SKM-1 treated with dmso at 0.1 percent for 144 hours (cell line): Measurements from ENCODE around the gene TK2.
"Not testable (repeated sequence)": the region's sequence is repeated elsewhere in the genome, so short reads cannot be mapped to it uniquely, and the experiment has no call there.

Experiments used
- DNase-seq: peaks from one replicate; lab custom pipeline; 2025; ENCODE audit not compliant: unreplicated experiment; lab: John Stamatoyannopoulos, UW

Gene TK2

GRCh38 chr16:66508248-66508913 lies 41.5 kb downstream of the TK2 start:
- no peak for DNase-seq

- DNase-seq, result no peak
Observed at GRCh38 chr16:66507731-66508239, 42.1 kb downstream of the TK2 start.

DNA sequence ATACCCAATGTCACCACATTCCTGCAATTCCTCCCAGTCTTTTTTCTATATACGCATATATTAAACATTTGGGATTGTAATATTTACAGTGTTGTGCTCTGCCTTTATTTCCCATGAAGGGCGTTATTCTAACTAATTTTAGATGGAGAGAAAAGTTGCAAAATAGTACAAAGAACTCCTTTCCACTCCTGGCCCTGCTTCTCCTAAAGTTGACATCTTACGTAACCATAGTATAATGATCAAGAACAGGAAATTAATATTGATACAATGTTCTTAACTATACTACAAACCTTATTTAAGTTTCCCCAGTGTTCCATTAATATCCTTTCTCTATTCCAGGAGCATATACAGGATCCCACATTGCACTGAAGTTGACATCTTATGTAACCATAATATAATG lies 46.3 kb downstream of the TK2 start:
- DNase-seq, result no peak

DNA sequence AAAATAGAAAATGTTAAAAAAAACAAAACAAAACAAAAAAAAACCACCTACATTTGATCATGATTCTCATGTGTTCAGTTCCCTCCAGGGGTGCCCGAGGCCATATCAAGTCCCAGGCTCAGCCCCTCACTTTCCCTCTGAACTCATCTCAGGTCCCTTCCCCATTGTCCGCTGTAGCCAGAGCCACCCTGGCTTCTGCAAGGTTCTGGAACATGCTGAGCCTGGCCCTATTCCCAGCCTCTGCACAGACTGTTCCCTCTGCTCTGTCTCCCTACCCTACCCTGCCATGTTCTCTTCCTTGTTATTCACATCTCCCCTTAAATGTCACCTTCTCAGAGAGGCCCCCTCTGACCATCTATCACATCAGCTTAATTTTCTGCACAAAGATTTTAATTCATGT lies 46.9 kb downstream of the TK2 start:
- no peak for DNase-seq

DNA sequence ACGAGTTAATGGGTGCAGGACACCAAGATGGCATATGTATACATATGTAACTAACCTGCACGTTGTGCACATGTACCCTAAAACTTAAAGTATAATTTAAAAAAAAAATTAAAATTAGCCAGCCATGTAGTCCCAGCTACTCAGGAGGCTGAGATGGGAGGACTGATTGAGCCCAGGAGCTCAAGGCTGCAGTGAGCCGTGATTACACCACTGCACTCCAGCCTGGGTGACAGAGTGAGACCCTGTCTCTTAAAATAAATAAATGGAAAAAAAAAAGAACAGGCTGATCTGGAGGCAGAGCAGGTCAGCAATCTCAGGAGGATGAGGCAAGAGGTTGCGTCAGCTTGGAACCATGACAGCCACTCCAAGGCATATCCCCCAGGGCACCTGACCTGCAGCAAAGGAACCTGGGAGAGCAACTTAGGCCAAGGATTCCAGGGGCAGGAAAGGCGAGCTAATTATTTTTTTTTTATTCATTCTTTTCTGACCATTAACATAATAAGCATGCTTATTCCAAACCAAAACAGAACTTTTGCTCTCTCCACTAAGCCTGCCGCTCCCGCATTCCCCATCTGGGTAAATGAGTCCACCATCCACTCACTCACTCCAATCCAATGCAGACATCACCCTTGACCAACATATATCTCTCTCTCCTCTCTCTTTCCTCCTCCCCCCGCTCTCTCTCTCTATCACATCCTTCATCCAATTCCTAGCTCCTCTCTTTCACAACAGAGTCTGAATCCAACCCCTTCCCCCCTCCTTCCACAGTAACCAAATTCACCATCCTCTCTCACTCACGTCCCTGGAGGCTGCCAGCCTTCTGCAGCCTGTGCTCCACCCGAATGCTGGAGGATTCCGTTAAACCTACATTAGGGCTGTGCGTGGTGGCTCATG lies 47.7 kb downstream of the TK2 start:
- peak; percentile 26 for DNase-seq

DNA sequence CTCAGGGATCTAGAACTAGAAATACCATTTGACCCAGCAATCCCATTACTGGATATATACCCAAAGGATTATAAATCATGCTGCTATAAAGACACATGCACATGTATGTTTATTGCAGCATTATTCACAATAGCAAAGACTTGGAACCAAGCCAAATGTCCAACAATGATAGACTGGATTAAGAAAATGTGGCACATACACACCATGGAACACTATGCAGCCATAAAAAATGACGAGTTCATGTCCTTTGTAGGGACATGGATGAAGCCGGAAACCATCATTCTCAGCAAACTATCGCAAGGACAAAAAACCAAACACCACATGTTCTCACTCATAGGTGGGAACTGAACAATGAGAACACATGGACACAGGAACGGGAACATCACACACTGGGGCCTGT lies 48.4 kb downstream of the TK2 start:
- DNase-seq, result not testable (repeated sequence)

DNA sequence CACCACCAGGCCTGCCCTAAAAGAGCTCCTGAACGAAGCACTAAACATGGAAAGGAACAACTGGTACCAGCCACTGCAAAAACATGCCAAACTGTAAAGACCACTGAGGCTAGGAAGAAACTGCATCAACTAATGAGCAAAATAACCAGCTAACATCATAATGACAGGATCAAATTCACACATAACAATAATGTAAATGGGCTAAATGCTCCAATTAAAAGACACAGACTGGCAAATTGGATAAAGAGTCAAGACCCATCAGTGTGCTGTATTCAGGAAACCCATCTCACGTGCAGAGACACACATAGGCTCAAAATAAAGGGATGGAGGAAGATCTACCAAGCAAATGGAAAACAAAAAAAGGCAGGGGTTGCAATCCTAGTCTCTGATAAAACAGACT lies 52.0 kb downstream of the TK2 start:
- not testable (repeated sequence) for DNase-seq

GRCh38 chr16:66496226-66496625 lies 53.7 kb downstream of the TK2 start:
- DNase-seq, result not testable (repeated sequence)

GRCh38 chr16:66495440-66495839 lies 54.5 kb downstream of the TK2 start:
- DNase-seq, result no peak

- no peak for DNase-seq
Observed at GRCh38 chr16:66494916-66495315, 55.0 kb downstream of the TK2 start.

DNA sequence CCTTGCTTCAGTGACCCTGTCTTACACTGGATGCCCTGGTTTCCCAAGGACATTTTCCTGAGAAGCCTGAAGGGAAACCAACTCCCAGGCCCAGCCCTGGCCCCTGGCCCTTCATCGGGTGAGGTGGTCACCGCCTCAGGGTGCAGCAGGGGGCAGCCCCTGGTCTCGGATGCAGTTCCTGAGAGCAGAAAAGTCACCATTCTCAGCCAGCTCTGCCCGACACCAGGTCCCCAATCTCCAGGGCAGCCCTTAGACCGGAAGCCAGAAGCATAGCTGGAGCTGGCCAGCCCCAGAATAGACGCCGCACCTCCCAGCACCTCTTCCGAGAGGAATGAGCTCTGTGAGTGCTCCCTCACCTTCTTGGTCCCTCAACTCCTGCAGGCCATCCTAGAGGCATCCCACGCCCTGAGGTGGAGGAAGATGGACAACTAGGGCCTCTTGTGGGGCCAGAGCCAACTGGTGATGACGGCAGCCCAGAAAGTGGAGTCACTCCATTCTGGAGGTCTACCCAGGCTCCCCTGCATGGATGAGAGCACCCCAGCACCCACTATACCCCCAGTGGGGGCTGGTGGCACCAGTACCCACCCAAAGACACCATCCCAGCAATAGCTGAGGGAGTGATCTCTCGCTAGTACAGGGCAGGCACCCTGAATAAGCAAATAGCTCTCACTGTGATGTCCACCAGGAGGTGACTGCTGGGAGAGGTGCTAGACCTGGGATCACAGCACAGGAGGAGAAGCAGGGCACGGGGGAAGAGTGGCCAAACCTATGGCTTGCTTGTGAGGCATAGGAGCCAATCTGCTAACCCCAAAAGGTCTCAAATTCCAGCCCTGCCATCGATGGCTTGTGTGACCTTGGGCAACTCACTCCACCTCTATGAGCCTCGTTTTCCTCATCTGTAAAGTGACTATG lies 56.2 kb downstream of the TK2 start:
- no peak for DNase-seq

- DNase-seq, result no peak
Observed at GRCh38 chr16:66491716-66492064, 58.2 kb downstream of the TK2 start.

DNA sequence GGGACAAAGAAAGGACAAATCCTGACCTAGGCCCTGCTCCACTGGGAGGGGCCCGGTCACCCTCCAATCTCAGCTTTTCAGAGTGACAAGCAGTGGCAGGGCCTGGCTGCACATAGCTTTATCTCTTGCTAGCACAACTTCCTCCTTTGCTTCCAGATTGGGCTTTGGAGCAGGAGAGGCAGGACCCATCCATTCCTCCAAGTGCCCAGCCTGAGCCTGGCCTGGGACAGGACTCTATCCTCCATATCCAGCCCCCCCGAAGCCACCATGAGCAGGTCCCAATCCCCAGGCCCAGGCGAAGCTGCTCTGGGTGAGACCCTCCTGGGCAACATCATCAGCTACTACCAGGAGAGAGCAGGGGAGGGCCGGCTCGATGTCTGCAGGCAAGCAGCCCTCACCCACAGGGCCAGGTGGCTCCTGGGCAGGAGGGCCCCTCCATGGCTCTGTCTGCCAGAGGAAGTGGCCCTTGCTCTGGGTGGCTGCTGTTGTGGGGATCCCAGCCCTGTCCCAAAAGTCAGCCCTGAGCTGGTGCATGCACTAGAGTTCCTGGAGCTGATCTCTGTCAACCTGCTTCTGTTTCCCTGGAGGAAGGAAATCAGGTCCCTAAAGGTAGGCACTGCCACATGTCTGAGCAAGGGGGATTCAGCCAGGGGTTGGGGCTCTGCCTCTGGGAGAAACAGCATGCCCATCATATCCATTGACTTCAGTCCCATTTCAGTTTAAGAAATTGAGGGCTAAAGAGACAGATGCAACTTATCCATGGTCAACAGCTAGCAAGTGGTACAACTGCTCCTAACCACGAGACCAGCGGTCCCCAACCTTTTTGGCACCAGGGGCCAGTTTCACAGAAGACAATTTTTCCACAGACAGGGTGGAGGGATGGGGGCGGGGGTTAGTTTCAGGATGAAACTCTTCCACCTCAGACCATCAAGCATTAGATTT lies 58.9 kb downstream of the TK2 start:
- no peak for DNase-seq

DNA sequence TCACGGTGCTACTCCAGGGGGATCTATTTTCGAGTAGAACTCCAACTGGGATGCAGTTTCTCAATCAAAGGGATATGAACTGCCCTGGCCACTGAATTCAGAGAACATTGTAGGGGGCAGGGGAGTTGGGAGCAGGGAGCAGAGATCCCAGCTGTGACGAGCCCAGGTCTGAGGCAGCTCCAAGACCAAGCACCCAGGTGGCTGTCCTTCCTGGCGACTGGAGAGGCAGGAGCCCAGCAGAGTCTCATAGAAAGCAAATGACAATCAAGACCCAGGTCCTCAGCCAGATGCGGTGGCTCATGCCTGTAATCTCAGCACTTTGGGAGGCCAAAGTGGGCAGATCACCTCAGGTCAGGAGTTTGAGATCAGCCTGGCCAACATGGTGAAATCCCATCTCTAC lies 60.1 kb downstream of the TK2 start:
- no peak for DNase-seq

DNA sequence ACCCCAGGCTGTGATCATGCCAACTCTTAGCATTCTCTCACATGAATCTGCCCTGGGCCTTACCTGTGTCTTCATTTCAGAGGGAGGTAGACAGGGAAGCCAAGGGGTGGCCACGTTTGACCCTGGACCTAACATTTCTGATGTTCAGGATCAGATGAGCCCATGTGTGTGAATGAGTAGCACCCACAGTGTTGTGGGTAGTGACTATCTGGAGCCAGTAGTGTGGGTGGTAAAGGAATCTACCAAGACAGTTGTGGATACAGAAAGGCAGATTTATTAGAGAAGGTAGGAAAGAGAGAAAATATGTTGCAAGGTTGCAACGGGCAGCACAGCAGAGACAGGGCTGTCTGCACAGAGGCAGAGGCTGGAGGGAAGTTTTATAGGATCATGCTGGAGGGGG lies 60.5 kb downstream of the TK2 start:
- DNase-seq, result no peak

- no peak for DNase-seq
Observed at GRCh38 chr16:66488505-66488904, 61.4 kb downstream of the TK2 start.

DNA sequence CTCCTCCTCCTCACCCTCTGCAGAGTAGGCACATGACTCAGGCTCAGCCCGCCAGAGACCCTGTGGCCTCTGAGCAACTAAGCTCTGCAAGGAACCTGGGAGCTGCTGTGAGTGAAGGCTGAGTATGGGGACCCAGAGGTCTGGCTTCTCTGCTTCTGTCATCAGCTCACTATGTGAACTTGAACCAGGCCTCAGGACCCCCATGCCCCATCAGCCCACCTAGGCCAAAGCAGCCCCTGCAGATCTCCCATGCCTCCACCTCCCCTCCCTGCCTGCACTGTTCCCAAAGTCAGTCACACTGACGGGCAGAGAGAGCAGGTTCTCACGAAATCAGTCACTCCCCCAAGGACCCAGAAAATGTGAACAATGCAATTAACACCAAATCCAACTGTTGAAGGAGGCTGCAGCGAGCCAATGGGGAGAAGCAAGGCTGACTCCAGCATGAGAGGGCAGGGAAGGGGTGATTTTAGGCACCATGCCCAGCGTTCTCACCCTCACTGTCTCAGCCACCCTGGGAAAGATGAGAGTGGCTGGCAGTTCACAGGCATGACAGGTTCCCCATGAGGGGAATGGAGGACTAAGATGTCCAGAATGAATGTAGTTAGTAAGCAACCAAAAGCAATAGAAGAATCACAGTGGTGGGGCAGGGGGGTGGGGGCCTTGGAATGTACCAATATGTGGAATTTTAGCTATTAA lies 62.2 kb downstream of the TK2 start:
- DNase-seq, result no peak

DNA sequence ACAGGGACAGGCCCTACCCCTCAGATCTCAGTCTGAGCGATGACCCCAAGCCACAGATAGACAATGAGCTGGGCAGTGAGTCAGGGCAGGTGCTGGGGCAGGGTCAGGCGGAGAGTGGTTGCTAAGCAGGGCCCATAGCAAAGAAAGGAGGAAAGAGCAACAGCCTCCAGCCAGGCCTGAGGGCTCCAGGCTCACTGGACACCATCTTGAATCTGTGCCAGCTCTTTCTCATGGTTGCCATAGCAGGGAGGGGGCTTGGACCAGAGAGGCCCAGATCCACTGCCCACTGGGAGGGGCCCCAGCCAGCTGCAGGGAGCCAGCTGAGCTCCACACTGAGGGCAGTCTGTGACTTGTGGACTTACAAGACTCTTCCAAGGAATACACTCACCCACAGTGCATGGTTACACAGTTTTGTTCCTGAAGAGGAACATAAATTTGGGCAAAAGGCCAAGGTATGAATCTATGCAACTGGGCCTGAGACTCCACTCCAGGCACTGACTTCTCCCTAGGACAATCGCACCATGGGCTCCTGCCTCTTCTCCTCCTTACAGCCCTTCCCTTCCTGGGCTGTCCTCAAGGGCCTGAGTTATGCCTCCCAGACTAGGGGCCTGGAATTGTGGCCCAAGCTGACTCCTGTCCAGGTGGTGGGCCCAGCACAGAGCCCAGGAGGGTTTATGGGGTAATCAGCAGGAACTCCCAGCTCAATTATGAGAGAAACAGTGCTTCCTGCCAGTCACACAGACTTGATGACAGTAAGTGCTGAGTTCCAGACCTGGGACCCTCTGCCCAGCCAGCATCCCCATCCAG lies 62.9 kb downstream of the TK2 start:
- peak; percentile 20 for DNase-seq
